Activated CD4-positive, alpha-beta T cell treated with anti-CD3 and anti-CD28 coated beads for 48 hours (primary cell): Measurements from ENCODE around the gene CDC40.
"Not testable (repeated sequence)": the region's sequence is repeated elsewhere in the genome, so short reads cannot be mapped to it uniquely, and the experiment has no call there.

Experiments used
- DNase-seq: peaks from one replicate; pipeline ENCODE4 v3.0.0-alpha.2; 2020

Gene CDC40

GRCh38 chr6:110272781-110273180 is 92.6 kb downstream of the CDC40 start:
- DNase-seq = not testable (repeated sequence)

GRCh38 chr6:110277100-110277665 is 97.0 kb downstream of the CDC40 start:
- no peak for DNase-seq
